HepG2 (cell line): ENCODE data around the gene WDR47. TPM values are rescaled to one million over a fixed set of nuclear protein-coding genes. Genes with fewer than 3 reads are reported as not detected.
A peak's percentile ranks its signal among the peaks of the same experiment; 100 is the strongest.

ENCODE experiments used
- CHCHD3 ChIP-seq: sonication (generic); formaldehyde crosslinking; IDR thresholded peaks from 2 replicates; pipeline ENCODE4 v1.8.0; 2022; ENCODE audit warnings: mild to moderate bottlenecking, missing genetic modification reagents, moderate library complexity
- GLI4 ChIP-seq: sonication (generic); formaldehyde crosslinking; IDR thresholded peaks from 2 replicates; pipeline ENCODE4 v1.5.1; 2020; ENCODE audit warnings: missing genetic modification reagents, mild to moderate bottlenecking, moderate library complexity, borderline replicate concordance
- HNF4G ChIP-seq, 2 experiments: sonication (generic) in 1 of 2; formaldehyde crosslinking in 1 of 2; IDR thresholded peaks; 2 replicates each; pipeline versions ENCODE4 v1.4.0 to v1.6.1; 2011 to 2020; ENCODE audit warnings: borderline replicate concordance in 2 of 2, low read depth in 2 of 2, mild to moderate bottlenecking in 2 of 2, low read length in 1 of 2, missing genetic modification reagents in 1 of 2, moderate library complexity in 1 of 2
- PHF21A ChIP-seq: sonication (generic); formaldehyde crosslinking; IDR thresholded peaks from 2 replicates; pipeline ENCODE4 v1.5.0; 2020; ENCODE audit warnings: mild to moderate bottlenecking, missing genetic modification reagents
- SMARCE1 ChIP-seq: fragments of 450-650 bp; IDR thresholded peaks from 2 replicates; pipeline ENCODE4 v1.6.1; 2017; ENCODE audit warnings: borderline replicate concordance
- XBP1 ChIP-seq: sonication (generic); formaldehyde crosslinking; IDR thresholded peaks from 2 replicates; pipeline ENCODE4 v1.5.0; 2020; ENCODE audit warnings: missing genetic modification reagents
- ZIK1 ChIP-seq: sonication (generic); formaldehyde crosslinking; IDR thresholded peaks from 2 replicates; pipeline ENCODE4 v1.5.0; 2020; ENCODE audit warnings: mild to moderate bottlenecking, low read depth, missing genetic modification reagents, borderline replicate concordance
- ZNF180 ChIP-seq: sonication (generic); formaldehyde crosslinking; IDR thresholded peaks from 2 replicates; pipeline ENCODE4 v1.4.0; 2020; ENCODE audit warnings: low read depth, missing genetic modification reagents, borderline replicate concordance
- ZNF24 ChIP-seq: fragments of 450-650 bp; IDR thresholded peaks from 2 replicates; pipeline ENCODE4 v1.6.1; 2017; ENCODE audit warnings: antibody characterized with exemption, mild to moderate bottlenecking
- ZNF335 ChIP-seq: sonication (generic); formaldehyde crosslinking; IDR thresholded peaks from 2 replicates; pipeline ENCODE4 v1.4.0; 2020; ENCODE audit warnings: missing genetic modification reagents
- ZNF546 ChIP-seq: sonication (generic); formaldehyde crosslinking; conservative IDR thresholded peaks from 2 replicates; pipeline ENCODE4 v1.8.1; 2023; ENCODE audit warnings: mild to moderate bottlenecking, missing genetic modification reagents
- ZNF709 ChIP-seq: sonication (generic); formaldehyde crosslinking; IDR thresholded peaks from 2 replicates; pipeline ENCODE4 v1.5.0; 2020; ENCODE audit warnings: mild to moderate bottlenecking, missing genetic modification reagents
- ZNF839 ChIP-seq: sonication (generic); formaldehyde crosslinking; IDR thresholded peaks from 2 replicates; pipeline ENCODE4 v1.4.0; 2020; ENCODE audit warnings: missing genetic modification reagents, mild to moderate bottlenecking, borderline replicate concordance
- polyA plus RNA-seq, 8 experiments: library from polyadenylated mRNA; depleted of rRNA in 3 of 8; stranded (reverse) in 7 of 8; unstranded in 1 of 8; fragments of >200 nt; fragmentation: Illumina TruSeq in 4 of 8; extraction: Trizol in 4 of 8; gene quantifications; 2 replicates each; pipeline versions ENCODE4 v1.2.1 to v1.2.3, GENCODE V29; 2011 to 2016; ENCODE audit warnings: low read depth in 4 of 8, missing spikeins in 1 of 8, mixed read lengths in 1 of 8; ENCODE audit not compliant: insufficient read depth in 1 of 8
- total RNA-seq, 5 experiments: library from RNA; depleted of rRNA; stranded (reverse); fragments of >200 nt; fragmentation: Illumina TruSeq; extraction: Trizol; gene quantifications; 2 replicates each; pipeline ENCODE4 v1.2.3, GENCODE V29; 2016; ENCODE audit warnings: low read depth in 1 of 5
- TF ChIP-seq, protein P1 (sequence below): sonication (generic); formaldehyde crosslinking; IDR thresholded peaks from 2 replicates; pipeline ENCODE4 v1.8.1; 2023; ENCODE audit warnings: missing genetic modification reagents, inconsistent platforms, borderline replicate concordance
- TF ChIP-seq, protein P2 (sequence below): sonication (generic); formaldehyde crosslinking; IDR thresholded peaks from 2 replicates; pipeline ENCODE4 v1.4.0; 2020; ENCODE audit warnings: mild to moderate bottlenecking, missing genetic modification reagents, borderline replicate concordance
- TF ChIP-seq, protein P3 (sequence below): sonication (generic); formaldehyde crosslinking; IDR thresholded peaks from 2 replicates; pipeline ENCODE4 v1.5.0; 2020; ENCODE audit warnings: missing genetic modification reagents
- TF ChIP-seq, protein P4 (sequence below): sonication (generic); formaldehyde crosslinking; IDR thresholded peaks from 2 replicates; pipeline ENCODE4 v1.4.0; 2020; ENCODE audit warnings: missing genetic modification reagents
- TF ChIP-seq, protein P5 (sequence below): sonication (generic); formaldehyde crosslinking; IDR thresholded peaks from 2 replicates; pipeline ENCODE4 v1.4.0; 2020; ENCODE audit warnings: missing genetic modification reagents, low read depth, mild to moderate bottlenecking, borderline replicate concordance

The WDR47 gene
- total and polyA plus RNA-seq, 2 of the 13 experiments (the other 11 are each of a cell fraction or from before 2014, with no cell fraction given): 4.3 to 5.9 TPM

DNA sequence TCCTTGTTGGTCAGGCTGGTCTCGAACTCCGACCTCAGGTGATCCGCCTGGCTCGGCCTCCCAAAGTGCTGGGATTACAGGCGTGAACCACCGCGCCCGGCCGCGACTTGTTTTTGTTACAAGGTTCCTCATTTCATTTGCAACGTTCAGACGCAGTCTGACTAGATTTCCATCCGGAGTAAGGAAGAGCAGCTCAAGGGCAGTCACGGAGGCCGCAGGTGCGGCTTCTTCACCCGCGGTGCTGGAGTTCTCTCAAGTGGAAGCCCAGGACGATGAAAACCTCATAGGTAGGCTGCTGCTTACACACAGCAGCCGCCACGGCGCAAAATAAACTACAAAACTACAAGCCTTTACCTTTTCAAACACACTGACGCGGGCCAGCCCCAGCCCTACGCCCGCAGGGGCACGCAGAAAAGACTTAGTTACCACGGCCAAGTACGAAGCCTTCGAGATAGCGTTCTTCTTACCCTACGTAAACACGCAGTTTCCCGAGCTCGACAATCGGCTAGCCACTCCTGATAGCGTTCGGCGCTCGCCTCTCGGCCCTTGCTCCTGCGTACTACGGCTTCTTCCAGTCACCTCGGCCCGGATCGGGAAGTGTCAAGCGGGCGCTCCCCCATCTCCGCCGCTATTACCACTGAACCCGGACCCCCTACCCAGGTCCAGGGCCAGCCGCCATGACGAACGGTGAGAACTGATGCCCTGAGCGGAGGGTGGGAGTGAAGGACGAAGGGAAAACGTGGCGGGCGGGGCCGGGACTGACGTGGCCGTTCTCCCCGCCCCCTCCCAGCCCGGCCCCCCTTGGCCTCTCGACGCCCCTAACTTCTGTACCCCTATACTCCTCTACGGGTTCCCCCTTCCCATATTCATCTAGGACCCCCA lies 48.5 kb upstream of the WDR47 start, which contains the start of gene TMEM167B (continued):
- TF ChIP-seq, protein P1, sequence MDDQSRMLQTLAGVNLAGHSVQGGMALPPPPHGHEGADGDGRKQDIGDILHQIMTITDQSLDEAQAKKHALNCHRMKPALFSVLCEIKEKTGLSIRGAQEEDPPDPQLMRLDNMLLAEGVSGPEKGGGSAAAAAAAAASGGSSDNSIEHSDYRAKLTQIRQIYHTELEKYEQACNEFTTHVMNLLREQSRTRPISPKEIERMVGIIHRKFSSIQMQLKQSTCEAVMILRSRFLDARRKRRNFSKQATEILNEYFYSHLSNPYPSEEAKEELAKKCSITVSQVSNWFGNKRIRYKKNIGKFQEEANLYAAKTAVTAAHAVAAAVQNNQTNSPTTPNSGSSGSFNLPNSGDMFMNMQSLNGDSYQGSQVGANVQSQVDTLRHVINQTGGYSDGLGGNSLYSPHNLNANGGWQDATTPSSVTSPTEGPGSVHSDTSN (CRISPR knock-in tag): no peak
- TF ChIP-seq, protein P2, sequence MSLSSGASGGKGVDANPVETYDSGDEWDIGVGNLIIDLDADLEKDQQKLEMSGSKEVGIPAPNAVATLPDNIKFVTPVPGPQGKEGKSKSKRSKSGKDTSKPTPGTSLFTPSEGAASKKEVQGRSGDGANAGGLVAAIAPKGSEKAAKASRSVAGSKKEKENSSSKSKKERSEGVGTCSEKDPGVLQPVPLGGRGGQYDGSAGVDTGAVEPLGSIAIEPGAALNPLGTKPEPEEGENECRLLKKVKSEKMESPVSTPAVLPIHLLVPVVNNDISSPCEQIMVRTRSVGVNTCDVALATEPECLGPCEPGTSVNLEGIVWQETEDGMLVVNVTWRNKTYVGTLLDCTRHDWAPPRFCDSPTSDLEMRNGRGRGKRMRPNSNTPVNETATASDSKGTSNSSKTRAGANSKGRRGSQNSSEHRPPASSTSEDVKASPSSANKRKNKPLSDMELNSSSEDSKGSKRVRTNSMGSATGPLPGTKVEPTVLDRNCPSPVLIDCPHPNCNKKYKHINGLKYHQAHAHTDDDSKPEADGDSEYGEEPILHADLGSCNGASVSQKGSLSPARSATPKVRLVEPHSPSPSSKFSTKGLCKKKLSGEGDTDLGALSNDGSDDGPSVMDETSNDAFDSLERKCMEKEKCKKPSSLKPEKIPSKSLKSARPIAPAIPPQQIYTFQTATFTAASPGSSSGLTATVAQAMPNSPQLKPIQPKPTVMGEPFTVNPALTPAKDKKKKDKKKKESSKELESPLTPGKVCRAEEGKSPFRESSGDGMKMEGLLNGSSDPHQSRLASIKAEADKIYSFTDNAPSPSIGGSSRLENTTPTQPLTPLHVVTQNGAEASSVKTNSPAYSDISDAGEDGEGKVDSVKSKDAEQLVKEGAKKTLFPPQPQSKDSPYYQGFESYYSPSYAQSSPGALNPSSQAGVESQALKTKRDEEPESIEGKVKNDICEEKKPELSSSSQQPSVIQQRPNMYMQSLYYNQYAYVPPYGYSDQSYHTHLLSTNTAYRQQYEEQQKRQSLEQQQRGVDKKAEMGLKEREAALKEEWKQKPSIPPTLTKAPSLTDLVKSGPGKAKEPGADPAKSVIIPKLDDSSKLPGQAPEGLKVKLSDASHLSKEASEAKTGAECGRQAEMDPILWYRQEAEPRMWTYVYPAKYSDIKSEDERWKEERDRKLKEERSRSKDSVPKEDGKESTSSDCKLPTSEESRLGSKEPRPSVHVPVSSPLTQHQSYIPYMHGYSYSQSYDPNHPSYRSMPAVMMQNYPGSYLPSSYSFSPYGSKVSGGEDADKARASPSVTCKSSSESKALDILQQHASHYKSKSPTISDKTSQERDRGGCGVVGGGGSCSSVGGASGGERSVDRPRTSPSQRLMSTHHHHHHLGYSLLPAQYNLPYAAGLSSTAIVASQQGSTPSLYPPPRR (CRISPR knock-in tag): peak; percentile 62; the same call in 1 of the 2 replicates
- no peak for TF ChIP-seq ZNF180 (CRISPR knock-in tag)
- peak; percentile 93 for TF ChIP-seq ZNF335 (CRISPR knock-in tag)
- peak; percentile 51; the same call in 1 of the 2 replicates for TF ChIP-seq GLI4 (CRISPR knock-in tag)
- no peak; the same call in 1 of the 2 replicates for TF ChIP-seq CHCHD3
- TF ChIP-seq, protein P3, sequence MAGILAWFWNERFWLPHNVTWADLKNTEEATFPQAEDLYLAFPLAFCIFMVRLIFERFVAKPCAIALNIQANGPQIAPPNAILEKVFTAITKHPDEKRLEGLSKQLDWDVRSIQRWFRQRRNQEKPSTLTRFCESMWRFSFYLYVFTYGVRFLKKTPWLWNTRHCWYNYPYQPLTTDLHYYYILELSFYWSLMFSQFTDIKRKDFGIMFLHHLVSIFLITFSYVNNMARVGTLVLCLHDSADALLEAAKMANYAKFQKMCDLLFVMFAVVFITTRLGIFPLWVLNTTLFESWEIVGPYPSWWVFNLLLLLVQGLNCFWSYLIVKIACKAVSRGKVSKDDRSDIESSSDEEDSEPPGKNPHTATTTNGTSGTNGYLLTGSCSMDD (CRISPR knock-in tag): no peak
- no peak for TF ChIP-seq ZNF546
- TF ChIP-seq PHF21A (CRISPR knock-in tag): no peak
- no peak for TF ChIP-seq SMARCE1
- no peak for TF ChIP-seq ZNF24
- TF ChIP-seq ZIK1: no peak; the same call in none of the 2 replicates
- TF ChIP-seq, protein P4, sequence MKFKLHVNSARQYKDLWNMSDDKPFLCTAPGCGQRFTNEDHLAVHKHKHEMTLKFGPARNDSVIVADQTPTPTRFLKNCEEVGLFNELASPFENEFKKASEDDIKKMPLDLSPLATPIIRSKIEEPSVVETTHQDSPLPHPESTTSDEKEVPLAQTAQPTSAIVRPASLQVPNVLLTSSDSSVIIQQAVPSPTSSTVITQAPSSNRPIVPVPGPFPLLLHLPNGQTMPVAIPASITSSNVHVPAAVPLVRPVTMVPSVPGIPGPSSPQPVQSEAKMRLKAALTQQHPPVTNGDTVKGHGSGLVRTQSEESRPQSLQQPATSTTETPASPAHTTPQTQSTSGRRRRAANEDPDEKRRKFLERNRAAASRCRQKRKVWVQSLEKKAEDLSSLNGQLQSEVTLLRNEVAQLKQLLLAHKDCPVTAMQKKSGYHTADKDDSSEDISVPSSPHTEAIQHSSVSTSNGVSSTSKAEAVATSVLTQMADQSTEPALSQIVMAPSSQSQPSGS (CRISPR knock-in tag): peak; percentile 90
- peak; percentile 43; the same call in 1 of the 2 replicates for TF ChIP-seq ZNF709
- peak; percentile 62; the same call in 1 of the 2 replicates for TF ChIP-seq ZNF839 (CRISPR knock-in tag)
- TF ChIP-seq, protein P5, sequence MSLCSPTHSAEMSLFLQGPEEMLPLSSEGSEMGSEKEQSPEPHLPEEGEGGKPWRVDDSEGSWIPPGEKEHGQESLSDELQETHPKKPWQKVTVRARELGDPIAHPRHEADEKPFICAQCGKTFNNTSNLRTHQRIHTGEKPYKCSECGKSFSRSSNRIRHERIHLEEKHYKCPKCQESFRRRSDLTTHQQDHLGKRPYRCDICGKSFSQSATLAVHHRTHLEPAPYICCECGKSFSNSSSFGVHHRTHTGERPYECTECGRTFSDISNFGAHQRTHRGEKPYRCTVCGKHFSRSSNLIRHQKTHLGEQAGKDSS (CRISPR knock-in tag): 0 out of 2 replicates have a peak, but pooled peaks have one; percentile 70
- TF ChIP-seq XBP1: no peak
- peak; percentile 58; the same call in 1 of the 2 replicates for TF ChIP-seq HNF4G (IDR thresholded peaks at IDR 0.05; ENCODE audit: borderline replicate concordance, low read depth, low read length)
- TF ChIP-seq HNF4G (CRISPR knock-in tag; IDR thresholded peaks at IDR 0.05; ENCODE audit: borderline replicate concordance, low read depth): no peak
